Daoy (cell line): ENCODE data around the gene FAM117A. TPM values are rescaled to one million over a fixed set of nuclear protein-coding genes. Genes with fewer than 3 reads are reported as not detected.

Experiments used
- DNase-seq: peaks from one replicate; pipeline ENCODE4 v3.0.0-alpha.2; 2015; ENCODE audit warnings: low read depth
- total RNA-seq: library from RNA; depleted of rRNA; stranded (reverse); fragments of >200 nt; shearing (Covaris generic); gene quantifications from 2 replicates; pipeline ENCODE4 v1.2.3, GENCODE V29; 2014; rRNA removed

Gene FAM117A, protein sequence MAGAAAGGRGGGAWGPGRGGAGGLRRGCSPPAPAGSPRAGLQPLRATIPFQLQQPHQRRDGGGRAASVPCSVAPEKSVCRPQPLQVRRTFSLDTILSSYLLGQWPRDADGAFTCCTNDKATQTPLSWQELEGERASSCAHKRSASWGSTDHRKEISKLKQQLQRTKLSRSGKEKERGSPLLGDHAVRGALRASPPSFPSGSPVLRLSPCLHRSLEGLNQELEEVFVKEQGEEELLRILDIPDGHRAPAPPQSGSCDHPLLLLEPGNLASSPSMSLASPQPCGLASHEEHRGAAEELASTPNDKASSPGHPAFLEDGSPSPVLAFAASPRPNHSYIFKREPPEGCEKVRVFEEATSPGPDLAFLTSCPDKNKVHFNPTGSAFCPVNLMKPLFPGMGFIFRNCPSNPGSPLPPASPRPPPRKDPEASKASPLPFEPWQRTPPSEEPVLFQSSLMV
- 2.7 and 5.0 TPM in 2 replicates for total RNA-seq

DNA sequence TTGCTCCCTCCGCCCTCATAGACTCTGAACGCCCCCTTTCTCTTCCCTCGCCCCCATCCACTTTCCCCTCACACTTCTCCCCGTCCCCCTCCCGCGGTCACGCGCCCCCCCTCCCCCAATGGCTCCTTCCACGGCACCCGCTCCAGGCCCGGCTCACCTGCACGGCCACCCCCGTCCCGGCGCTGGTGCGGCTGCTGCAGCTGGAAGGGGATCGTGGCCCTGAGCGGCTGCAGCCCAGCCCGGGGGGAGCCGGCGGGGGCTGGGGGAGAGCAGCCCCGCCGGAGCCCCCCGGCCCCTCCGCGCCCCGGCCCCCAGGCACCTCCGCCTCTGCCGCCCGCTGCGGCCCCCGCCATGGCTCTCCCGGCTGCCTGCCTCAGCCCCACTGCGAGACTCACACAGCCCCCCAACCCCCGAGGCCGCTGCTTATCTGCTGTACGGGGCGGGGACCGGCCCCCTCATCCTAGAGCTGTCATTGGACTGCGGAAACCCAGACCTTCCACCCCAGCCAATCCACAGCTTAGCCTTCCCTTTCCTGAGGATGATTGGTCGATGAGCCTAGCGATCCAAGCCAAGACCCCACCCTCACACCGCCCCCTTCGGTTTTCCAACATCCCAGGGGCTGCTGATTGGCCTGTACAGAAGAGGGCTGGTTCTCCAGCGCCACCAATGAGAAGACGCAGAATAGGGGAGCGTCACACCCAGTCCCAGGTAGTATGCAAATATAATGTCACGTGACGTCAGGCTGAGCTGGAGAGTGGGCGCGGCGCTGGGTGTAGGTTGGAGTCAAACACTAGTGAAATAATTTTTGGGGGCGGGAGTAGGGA lies at the start of gene FAM117A:
FAM117A (minus strand) TSS at position 397 of the 824 bp plus-strand sequence; CDS start at position 353, 44 bp downstream.
- peak; percentile 96 for DNase-seq

DNA sequence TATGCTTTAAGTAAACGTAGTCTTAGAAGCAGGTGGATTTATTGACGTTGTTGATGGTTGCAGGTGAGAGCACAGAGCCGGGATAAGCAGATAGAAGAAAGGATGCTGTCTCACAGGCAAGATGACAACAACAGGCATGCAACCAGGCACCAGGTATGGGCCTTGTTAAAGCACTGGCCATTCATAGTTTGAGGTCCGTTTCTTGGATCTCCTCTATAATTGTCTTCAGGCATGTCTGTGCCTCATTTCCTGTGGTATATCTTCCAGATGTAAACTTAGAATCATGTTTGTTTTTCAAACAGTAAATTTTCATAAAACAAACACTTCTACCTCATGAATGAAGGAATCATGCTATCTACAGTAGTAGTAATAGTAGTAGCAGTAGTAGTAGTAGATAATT lies 45.1 kb upstream of the FAM117A start:
- DNase-seq = no peak

DNA sequence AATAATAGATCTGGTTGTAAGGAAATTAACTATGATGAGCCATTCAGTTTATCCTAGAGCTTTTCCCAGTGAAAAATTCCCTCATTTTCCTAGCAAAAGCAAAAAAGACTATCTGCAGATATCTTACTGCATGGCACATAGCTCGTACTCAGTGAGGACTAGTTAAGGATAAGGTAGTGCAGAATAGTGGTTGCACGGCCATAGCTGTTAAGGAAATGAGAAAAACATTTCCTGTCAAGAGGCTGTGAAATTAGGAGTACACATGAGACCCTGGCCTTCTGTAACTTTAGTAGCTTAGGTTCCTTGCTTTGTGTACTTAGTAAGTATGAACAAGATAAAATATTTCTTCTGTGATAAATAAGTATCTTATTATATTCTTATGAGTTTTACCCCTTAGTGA lies 34.8 kb upstream of the FAM117A start:
- DNase-seq = no peak

DNA sequence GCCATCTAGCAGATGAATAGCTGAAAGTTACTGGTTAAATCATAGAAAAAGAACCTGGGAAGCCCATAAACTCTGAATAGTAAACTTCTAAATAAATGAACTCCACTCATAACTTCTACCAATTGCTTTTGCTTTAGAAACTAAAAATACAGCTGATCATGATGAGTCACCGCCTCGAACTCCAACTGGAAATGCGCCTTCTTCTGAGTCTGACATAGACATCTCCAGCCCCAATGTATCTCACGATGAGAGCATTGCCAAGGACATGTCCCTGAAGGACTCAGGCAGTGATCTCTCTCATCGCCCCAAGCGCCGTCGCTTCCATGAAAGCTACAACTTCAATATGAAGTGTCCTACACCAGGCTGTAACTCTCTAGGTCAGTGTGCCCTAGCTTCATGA lies 34.3 kb upstream of the FAM117A start:
- DNase-seq = no peak

DNA sequence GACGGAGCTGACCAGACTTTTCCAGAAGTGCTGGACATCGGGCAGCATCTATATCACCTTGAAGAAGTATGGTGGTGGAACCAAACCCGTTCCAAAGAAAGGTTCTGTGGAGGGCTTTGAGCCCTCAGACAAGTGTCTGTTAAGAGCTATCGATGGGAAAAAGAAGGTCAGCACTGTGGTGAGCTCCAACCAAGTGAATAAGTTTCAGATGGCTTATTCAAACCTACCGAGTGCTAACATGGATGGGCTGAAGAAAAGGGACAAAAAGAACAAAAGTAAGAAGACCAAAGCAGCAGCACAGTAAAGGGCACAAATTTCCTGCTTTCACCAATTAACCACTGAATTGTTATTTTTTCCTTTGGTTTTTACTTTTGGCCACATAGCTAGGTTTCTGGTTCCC lies 31.4 kb upstream of the FAM117A start:
- DNase-seq = no peak

DNA sequence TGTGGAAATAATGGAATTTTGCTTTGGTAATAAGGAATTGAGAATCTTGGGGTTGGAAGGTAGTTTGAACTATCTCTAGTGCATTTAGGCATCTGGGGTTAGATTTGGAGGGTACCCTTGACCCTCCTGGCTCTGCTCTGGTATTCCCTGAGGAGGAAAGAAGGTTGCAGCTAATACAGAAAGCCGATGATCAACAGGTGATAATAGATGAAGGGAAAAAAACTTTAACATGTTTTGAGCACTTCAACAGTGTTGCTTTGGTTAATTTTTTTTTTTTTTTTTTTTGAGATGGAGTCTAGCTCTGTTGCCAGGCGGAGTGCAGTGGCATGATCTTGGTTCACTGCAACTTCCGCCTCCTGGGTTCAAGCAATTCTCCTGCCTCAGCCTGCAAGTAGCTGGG lies 29.4 kb upstream of the FAM117A start:
- DNase-seq = no peak

DNA sequence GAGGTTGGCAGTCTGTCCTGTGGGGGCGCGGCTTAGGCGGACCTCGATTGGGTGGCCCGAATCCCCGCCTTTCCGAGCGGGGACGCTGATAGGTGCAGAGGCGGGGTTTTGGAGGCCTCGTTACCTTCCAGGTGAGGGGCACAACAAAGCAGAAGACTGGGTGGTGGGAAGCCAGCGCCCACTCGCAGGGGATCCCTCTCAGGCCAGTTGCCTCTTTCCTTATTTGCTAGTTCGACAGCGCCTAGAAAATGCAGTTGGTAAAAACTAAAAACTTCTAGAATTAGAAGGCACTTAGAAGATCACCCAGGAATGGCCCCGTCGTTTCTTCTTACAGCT lies 25.3 kb upstream of the FAM117A start:
- DNase-seq = no peak

DNA sequence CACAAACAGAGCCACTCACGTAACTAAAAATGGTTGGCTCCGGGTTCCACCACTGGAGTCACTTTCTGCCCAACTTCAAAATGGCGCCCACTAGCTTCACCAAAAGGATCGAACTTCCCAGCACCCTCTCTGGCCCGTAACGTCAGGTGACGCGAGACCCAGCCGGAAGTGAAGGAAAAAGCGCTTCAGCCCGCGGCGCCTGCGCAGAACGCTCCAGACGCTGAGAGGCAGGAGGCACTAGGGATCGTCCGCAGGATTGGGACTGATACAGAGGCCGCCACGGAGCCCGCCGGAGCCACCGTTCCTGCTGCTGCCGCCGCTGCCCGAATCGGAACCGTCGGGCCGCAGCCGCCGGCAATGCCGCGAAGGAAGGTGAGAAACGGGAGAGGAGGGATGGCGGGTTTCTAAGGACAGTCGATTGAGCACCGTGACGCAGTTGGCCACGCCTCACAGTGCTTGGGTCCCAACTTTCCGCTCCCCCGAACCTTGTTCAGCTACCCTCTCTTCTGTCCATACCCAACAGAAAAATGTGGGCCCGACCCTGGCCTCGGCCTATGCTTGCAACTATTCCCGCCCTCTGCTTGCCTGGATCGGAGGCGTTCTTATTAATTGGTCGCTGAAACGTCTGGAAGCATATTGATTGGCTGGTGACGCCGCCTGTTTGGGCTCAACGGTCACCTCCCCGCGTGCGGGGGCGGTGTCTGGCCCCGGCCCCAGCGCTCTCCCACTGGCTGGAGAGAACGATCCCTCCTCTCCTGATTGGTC lies 24.7 kb upstream of the FAM117A start, which contains the start of gene KAT7:
KAT7 (plus strand) TSS at position 204 of the 765 bp plus-strand sequence; CDS start at position 358, 154 bp downstream.
- peak; percentile 97 for DNase-seq

DNA sequence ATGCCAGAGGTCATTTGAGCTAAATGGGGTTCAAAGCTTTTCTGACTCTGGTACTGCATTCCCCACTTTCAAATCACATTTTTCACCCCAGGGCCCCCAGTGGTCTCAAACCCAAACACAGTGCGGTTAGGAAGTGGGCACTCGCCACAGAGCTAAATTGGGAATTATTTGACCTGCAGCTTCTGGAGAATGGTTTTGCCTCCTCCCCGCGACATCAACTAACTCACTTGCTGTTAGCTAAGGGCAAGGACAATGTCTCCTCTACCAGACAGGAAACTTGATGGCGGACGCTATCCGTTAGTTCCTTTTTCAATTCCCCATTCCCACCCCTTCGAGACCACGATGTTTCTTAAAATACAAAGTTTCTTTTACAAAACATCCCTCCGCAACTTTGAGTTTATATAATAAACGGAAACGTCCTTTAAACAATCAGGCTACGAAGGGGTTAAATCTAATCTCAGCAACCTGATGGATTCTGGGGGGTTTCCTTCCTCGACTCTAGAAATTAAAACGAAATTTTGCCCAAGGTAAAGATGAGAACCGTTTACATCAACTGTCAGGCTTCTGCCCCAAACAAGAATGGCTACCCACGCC lies 24.1 kb upstream of the FAM117A start:
- DNase-seq = peak; percentile 9

DNA sequence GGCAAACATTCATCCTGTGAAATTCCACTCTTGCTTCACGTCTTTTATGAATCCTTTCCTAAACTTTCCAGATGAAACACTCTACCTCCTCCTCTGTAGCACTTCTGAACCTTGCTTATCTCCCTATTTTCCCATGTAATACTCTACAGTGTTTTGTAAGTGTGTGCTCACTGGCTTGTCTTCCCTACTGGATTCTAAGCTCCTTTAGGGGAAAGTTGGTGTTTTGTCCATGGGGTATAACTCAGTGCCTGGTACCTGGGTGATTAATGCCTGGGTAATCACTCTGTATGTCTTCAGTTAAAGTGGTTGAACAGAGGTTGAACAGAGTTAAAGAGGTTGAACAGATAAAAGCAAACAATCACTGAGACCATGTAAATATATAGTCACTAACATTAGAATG lies 20.7 kb upstream of the FAM117A start:
- DNase-seq = no peak

DNA sequence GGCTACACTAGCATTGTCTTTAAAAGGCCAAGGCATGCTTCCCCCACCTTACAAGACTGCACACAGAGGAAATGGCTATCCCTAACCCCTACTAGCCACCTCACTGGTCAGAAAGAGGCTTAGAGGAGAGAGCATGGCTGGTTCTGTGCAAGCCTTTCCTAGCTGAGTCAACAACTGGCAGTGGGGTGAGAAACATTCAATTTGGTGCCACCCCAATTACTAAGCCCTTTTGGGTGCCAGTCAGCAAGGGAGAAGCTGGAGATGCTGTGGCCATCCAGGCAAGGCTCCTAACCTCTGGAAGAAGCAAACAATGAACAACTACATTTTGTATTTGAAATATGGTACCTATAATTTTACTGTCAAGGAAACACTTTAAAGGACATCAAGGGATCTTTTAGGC lies 19.9 kb upstream of the FAM117A start:
- no peak for DNase-seq

DNA sequence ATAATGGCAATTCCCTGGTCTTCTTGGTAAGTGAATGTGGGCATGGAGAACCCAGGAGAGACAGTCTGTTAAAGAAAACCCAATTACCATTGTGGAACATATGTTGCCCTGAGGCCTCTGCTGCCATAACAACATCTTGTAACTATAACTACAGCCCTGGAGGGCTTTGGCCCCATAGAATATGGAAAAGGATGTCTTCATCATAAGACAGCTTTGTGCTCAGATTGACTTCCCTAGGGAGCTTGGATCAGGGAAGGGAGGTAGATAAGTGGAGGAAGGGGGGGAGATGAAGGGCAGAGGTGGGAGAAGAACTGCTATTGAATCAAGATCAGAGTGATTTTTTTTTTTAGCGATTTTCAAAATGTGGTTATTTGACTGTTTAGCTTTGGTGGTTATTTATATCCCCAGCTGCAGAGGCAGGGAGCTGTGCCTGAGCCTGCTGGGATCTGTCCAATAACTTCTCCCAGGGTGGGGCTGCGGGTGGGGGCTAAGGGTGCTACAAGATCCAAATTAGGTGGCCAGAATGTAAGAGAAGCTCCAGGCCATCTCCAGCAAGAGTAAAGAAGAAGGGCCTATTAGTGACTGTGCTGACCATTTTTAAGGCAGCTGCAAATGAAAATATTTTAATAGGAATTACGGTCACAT lies 19.3 kb upstream of the FAM117A start:
- DNase-seq = no peak

DNA sequence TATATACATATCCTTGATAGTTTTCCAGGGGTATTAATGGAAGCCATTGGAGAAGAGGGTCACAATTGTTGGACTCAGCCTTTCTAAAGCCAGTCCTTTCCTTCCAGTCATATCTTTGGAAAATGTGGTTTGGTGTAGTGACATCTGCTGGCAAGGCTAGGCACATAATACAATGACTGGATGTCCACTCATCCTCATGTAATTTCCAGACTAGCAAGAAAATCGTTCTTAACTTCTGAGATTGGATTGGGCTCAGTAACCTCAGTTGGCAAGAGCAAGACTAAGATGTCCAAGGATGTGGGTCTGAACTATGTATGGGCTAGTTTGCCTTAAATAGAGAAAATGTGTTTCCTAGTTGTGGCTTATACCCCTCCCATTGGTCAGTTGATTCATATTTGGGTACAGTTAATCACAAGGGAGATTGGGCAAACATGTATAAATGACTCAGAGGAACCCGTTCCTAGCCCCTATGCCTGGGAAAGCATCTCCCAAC lies 15.9 kb upstream of the FAM117A start:
- DNase-seq = peak; percentile 47

DNA sequence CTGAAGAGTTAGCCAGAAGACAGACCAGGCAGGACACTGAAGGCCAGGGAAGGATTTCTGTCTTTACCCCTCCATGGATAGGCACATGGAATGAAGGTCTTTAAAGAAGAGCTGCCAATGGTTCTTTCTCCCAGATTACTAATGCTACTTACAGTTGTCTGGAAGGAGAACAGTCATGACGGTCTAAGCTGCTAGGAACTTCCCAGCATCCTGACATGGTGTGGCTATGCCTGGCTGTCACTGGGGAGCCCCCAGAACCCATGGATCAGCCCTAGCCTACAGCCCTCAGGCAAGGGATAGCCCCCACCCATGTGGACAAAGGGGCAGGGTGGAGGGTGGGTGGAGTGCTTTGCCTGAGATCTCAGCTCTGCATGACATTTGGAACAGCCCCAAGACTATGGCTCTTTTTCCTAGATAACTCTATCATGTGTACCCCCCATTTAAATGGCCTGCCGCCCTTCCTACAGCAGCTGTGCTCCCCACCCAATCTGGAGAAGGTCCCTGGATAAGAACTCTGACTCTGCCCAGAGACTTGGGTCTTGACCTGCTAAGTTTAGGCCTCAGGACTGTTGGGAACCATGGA lies 15.3 kb upstream of the FAM117A start:
- DNase-seq = no peak

DNA sequence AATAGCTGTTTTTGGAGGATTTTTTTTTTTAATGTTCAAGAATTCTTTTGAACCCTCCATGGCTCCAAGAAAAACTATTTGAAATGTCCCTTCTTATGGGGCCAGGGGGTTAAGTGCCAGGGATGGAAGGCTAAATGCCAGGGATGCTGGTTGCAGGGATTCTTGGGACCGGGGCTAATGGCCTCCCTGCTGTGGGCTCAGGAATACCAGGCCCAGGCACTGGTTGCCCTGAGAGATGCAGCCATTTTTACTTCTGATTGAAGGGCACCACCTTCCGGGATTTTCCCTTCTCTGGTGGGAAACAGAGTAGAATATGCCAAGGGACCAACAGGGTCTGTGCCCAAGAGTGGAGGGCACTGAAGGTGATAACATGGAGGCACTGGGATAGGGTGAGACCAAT lies 13.6 kb upstream of the FAM117A start:
- DNase-seq = no peak

DNA sequence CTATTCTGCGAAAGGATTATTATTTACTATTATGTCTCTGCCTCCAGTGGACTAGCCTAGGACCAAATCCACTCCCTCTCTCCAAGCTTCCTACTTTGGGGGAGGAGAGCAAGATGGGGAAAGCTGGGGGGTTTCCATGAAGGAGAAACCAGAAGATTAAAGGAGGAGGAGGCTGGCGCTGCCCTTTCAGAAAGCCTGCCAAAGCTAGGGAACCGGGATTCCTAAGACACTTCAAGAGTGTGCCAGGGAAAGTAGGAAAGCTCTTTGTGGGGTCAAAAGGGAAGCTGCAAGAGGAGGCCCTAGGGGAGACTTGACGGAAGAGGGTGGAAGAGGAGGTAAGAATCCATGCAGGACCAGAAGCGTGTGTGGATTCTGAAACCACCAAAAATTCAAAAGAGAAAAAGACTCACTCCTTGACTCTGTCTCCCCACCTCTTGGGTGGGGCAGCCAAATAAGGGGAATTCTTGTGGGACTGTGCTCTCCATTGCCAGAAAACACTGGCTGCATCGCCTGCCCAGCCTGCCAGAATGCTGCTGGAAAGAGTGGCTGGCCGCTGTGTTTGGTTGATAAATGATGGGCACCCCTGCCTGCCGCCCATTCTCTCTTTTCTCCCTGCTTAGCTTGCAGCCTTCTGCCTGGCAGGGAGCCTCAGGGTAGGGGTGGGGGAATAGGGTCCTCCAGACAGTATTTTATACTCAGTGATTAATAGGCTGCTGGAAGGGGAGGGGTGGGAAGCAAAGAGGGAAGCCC lies 12.8 kb upstream of the FAM117A start:
- DNase-seq = no peak

DNA sequence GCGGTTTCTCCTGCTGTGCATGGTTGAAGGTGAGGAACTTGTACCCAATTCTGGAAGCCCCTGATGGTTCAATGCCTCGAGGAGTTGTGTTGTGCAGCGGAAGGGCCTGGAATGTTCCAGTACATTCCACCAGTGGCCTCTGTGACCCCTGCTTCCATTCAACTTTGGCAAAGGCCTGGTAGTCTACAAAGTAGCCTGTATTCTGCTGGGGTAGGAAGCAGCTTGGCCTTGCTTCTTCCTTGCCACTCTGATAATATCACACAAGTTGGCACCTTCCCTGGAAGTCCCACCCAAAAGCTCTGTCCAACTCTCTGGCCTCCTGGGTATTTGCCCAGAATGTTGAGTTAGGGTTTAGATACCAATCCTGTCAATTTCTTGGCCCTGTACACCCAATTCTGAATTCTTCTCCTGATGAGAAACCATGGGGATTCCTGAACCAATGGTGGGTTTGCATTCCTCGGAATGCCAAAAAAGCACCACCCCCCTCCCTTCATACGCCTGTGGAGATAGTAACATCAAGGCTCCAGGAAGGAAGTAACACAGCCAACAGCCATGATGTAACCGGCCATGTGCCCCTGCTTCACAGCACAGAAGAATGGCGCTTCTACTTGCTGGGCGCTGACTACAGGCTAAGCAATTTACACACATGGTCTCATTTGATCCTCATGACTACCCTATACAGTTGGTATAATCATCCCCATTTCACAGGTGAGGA lies 11.8 kb upstream of the FAM117A start:
- DNase-seq = no peak

DNA sequence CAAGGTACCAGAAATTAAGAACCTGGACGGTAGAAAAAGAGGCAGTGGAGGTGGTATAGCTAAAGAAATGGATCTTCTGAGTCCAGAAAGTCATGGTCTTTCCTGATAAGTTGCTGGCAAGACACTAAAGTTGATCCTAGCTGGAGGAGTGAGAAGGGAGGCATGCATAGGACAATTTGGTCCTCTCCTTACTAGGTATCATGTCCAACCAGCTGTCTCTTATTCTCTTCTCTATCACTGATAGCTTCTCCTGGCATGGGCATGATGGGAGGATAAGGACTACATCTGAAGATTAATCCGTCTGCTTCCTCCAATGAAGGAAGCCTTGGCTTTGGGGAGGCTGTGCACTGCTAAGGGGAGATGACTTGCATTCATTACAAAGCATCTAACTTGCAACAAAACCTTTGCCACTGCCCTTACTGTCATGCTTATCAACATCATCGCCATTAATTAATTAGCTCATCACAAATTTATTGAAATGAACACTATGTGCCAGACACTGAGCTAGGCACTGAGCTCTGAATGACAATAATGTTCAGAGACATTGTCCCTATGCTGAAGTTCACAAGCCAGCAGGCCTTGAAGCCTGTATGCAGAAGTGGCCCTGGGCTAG lies 3.1 kb upstream of the FAM117A start:
- no peak for DNase-seq
